Central memory CD8-positive, alpha-beta T cell (primary cell): ENCODE measurements around the gene SPIRE1.

Experiments
- ATAC-seq: fragments of 150-1000 bp; cut with Tn5 transposase; replicated peaks from 2 replicates; pipeline ENCODE4 v1.10.0; 2022; ENCODE audit warnings: mild to moderate bottlenecking, moderate FRiP score, moderate number of reproducible peaks; ENCODE audit not compliant: poor library complexity, severe bottlenecking; ENCODE audit errors: extremely low read depth
- DNase-seq, 2 donors: peaks; one replicate each; pipeline ENCODE4 v3.0.0; 2021; ENCODE audit warnings: low spot score in 2 of 2
- H3K27ac Mint-ChIP-seq: one replicate; pipeline ENCODE4 v1.8.0; 2022; ENCODE audit warnings: low read depth, mild to moderate bottlenecking, moderate library complexity, mixed read lengths
- H3K27me3 Mint-ChIP-seq: one replicate; pipeline ENCODE4 v1.8.0; 2022; ENCODE audit warnings: mixed read lengths
- H3K36me3 Mint-ChIP-seq: one replicate; pipeline ENCODE4 v1.8.0; 2022; ENCODE audit warnings: mild to moderate bottlenecking, moderate library complexity, mixed read lengths; ENCODE audit not compliant: insufficient read depth
- H3K4me1 Mint-ChIP-seq: one replicate; pipeline ENCODE4 v1.8.0; 2022; ENCODE audit warnings: mixed read lengths
- H3K4me3 Mint-ChIP-seq: one replicate; pipeline ENCODE4 v1.8.0; 2022; ENCODE audit warnings: mild to moderate bottlenecking, moderate library complexity, mixed read lengths
- H3K9me3 Mint-ChIP-seq: one replicate; pipeline ENCODE4 v1.8.0; 2022; ENCODE audit warnings: mixed read lengths

SPIRE1 gene

DNA sequence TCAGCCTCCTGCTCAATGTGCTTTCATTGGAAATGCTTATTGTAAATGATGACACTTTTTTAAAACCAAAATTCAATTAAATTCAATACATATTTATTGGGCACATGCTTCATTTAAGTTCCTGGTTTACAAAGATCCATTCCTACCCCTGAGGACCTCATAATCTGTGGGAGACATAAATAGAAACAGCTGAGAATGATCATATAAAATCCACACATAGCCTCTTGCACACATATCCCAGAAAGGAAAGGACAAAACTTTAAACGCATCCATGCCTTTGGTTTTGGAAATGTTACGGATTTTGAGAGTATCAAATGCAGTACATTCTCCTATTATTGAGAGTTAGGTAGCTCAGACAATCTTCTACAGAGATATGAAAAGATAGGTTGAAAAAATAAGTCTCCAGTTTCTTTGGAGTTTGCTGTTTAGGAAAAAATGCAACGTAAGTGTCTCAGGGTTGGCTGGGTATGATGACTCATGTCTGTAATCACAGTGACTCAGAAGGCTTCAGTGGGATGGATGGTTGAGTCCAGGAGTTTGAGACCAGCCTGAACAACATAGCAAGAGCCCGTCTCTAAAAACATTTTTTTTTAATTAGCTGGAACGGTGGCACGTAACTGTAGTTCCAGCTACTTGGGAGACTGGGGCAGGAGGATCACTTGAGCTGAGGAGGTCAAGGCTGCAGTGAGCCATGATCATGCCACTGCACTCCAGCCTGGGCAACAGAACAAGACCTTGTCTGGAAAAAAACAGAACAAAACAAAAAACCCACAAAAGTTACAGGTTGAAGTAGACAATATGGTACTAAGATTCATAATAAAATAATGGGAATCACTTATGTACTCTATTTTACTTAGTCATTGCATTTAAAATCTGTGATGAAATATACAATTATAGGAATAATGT lies 254.1 kb downstream of the SPIRE1 start:
- Mint-ChIP-seq H3K27me3 (peaks cover 62% of the 10 kb centered on the region), H3K9me3 (no peaks in the 10 kb centered on the region)

DNA sequence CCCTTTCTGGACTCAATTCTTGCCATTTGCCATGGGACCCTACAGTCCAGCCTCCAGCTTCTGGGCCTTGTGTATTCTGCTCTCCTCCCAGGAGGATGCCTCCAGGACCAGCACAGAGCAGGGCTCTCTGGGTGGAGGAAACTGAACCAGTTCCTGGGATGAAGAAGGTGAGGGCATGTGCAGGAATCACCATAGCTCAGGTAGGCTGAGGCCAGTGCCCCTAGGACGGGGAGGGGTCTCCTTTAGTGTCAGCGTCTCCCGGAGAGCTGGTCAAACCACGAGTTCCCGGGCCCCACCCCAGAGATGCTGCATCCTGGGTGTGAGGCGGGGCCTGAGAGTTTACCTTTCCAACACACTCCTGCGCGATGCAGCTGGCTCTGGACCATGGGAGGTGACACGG lies 256.0 kb downstream of the SPIRE1 start:
- Mint-ChIP-seq H3K36me3 (no peaks in the 10 kb centered on the region), H3K27me3 (peaks cover 82% of the 10 kb centered on the region), H3K27ac (no peak overlapping the region), H3K9me3 (no peaks in the 10 kb centered on the region), H3K4me1 (peaks cover 17% of the 10 kb centered on the region), H3K4me3 (no peak overlapping the region)
- ATAC-seq (no peak), DNase-seq (no peak)

More for the DNA sequence above, 254.1 kb downstream of the SPIRE1 start:
- Mint-ChIP-seq H3K4me1 (peaks cover 23% of the 10 kb centered on the region), H3K27ac (no peak overlapping the region), H3K36me3 (peaks cover 2% of the 10 kb centered on the region), H3K4me3 (no peak overlapping the region)
- ATAC-seq: no peak
- no peak for DNase-seq

DNA sequence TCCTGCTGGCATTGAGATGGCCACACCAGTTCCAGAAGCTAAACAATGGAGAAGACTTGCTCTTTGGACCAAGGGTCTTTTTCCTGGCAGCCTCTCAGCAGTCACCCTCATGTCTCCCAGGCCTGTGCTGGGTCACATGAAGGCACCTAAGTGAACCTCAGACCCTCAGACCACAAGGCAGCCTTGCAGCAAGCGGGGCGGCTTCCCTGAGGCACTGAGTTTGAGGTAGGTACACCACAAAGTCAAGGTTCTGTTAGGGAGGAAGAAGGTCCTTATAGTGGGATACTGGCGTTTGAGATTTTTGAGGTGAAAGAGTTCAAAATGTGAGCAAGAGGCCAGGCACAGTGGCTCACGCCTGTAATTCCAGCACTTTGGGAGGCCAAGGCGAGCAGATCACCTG lies 258.7 kb downstream of the SPIRE1 start:
- no peaks in the 10 kb centered on the region for H3K36me3 Mint-ChIP-seq
- DNase-seq: no peak
- H3K4me1 Mint-ChIP-seq: no peaks in the 10 kb centered on the region
- H3K27me3 Mint-ChIP-seq: peaks cover 86% of the 10 kb centered on the region
- no peak overlapping the region for H3K4me3 Mint-ChIP-seq
- H3K9me3 Mint-ChIP-seq: no peaks in the 10 kb centered on the region
- ATAC-seq: no peak
- H3K27ac Mint-ChIP-seq: no peak overlapping the region

DNA sequence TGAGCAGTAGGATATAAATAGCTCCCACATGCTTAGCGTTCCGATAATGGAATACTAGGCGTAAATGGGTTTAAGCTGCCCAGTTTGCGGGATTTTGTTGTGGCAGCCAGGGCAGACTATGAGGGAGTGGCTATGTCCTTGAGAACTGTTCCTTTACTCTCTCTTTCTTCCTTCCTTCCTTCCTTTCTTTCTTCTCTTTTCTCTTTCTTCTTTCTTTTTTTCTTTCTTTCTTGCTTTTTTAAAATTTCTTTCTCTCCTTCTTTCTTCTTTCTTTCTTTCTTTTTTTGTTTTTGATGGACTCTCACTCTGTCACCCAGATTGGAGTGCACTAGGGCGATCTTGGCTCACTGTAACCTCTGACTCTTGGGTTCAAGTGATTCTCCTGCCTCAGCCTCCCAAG lies 259.3 kb downstream of the SPIRE1 start:
- DNase-seq (no peak), ATAC-seq (no peak)
- Mint-ChIP-seq H3K27ac (no peak overlapping the region), H3K4me1 (no peaks in the 10 kb centered on the region), H3K4me3 (no peak overlapping the region), H3K9me3 (no peaks in the 10 kb centered on the region), H3K36me3 (no peaks in the 10 kb centered on the region), H3K27me3 (peaks cover 86% of the 10 kb centered on the region)

DNA sequence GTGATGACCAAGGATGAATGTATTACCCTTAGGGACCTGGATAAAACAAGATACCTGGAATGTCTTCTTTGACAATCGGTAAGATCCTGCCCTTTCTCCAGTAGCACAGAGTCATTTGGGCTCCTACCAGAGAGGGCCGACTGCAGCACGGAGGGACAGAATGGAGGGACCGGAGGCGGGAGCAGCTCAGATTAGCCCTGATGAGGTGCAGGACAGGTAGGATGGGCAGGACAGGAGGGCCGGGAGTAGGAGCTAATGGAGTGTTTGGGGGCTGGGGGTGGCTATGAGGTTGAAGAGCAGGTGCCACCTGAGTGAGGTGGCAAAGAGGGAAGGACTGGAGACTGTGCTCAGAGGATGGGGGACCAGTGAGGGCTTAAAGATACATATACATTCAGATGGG lies 260.1 kb downstream of the SPIRE1 start:
- no peaks in the 10 kb centered on the region for H3K4me1 Mint-ChIP-seq
- H3K36me3 Mint-ChIP-seq: no peaks in the 10 kb centered on the region
- H3K27me3 Mint-ChIP-seq: peaks cover 77% of the 10 kb centered on the region
- ATAC-seq (no peak), DNase-seq (no peak)
- no peaks in the 10 kb centered on the region for H3K9me3 Mint-ChIP-seq
- H3K27ac Mint-ChIP-seq: no peak overlapping the region
- no peak overlapping the region for H3K4me3 Mint-ChIP-seq

DNA sequence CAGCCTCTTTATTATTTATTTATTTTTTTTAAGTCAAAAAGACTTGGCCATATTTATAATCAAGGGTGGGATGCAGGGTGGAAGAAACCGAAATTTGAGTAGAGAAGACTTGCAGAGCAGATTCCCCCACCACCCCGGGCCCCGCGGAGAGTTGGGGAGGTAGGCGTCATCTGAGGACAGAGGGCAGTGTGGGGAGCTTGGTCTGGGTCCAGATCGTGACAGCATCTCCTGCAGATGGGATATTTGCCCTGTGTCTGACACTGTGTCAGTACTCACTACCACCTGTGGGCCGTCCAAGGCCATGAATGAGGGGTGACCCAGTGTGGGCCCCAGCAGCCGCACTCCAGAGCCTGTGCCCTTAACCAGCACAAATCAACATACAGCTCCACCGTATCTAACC lies 260.7 kb downstream of the SPIRE1 start:
- Mint-ChIP-seq H3K27me3 (peaks cover 72% of the 10 kb centered on the region), H3K27ac (no peak overlapping the region), H3K9me3 (no peaks in the 10 kb centered on the region), H3K4me1 (no peaks in the 10 kb centered on the region), H3K36me3 (no peaks in the 10 kb centered on the region), H3K4me3 (no peak overlapping the region)
- no peak for ATAC-seq
- no peak for DNase-seq
